ENCODE results near the gene ERCC1. TPM values are rescaled to one million over a fixed set of nuclear protein-coding genes. Genes with fewer than 3 reads are reported as not detected.

The ERCC1 gene
- total RNA-seq, 4 donors from 2014 or later, result 39.9 to 69.3 (median 52.5) TPM

- Histone ChIP-seq H3K36me3 (peaks cover 0 to 4% (median 0%) of the 10 kb centered on the region in 3 donors), H3K27me3 (peaks cover 0 to under 1% of the 10 kb centered on the region in 2 donors), H3K4me3 (no peak overlapping the region), H3K9me3 (no peaks in the 10 kb centered on the region), H3K4me1 (no peaks in the 10 kb centered on the region), H3K27ac (no peak overlapping the region)
- no peak for TF ChIP-seq CTCF (IDR thresholded peaks at IDR 0.05)
- no peak for TF ChIP-seq POLR2A (IDR thresholded peaks at IDR 0.05)
- no peak for DNase-seq
Measured at GRCh38 chr19:45391346-45391745, 32.4 kb downstream of the ERCC1 start.

- H3K36me3 ChIP-seq, result no peaks in the 10 kb centered on the region
- no peak for DNase-seq
- no peaks in the 10 kb centered on the region for H3K9me3 ChIP-seq
- H3K27me3 ChIP-seq, result peaks cover 0 to 17% of the 10 kb centered on the region in 2 donors
- no peak overlapping the region for H3K4me3 ChIP-seq
- H3K27ac ChIP-seq, result no peak overlapping the region
- TF ChIP-seq POLR2A (IDR thresholded peaks at IDR 0.05) (no peak), CTCF (IDR thresholded peaks at IDR 0.05) (no peak)
- no peaks in the 10 kb centered on the region for H3K4me1 ChIP-seq
Measured at GRCh38 chr19:45385392-45386221, 38.1 kb downstream of the ERCC1 start.

GRCh38 chr19:45382426-45382825 is 41.3 kb downstream of the ERCC1 start:
- TF ChIP-seq CTCF (IDR thresholded peaks at IDR 0.05), result no peak
- TF ChIP-seq POLR2A (IDR thresholded peaks at IDR 0.05), result no peak
- Histone ChIP-seq H3K4me1 (no peaks in the 10 kb centered on the region), H3K27ac (no peak overlapping the region), H3K9me3 (no peaks in the 10 kb centered on the region), H3K36me3 (no peaks in the 10 kb centered on the region), H3K4me3 (no peak overlapping the region), H3K27me3 (peaks cover 0 to 17% of the 10 kb centered on the region in 2 donors)
- DNase-seq, result no peak

- Histone ChIP-seq H3K36me3 (no peaks in the 10 kb centered on the region), H3K9me3 (no peaks in the 10 kb centered on the region), H3K27me3 (peaks cover 0 to 4% of the 10 kb centered on the region in 2 donors), H3K4me1 (no peaks in the 10 kb centered on the region), H3K4me3 (no peak overlapping the region), H3K27ac (no peak overlapping the region)
- TF ChIP-seq CTCF (IDR thresholded peaks at IDR 0.05) (no peak), POLR2A (IDR thresholded peaks at IDR 0.05) (no peak)
- DNase-seq, result no peak
Measured at GRCh38 chr19:45380107-45380506, 43.6 kb downstream of the ERCC1 start.

GRCh38 chr19:45376045-45376724 is 47.5 kb downstream of the ERCC1 start:
- DNase-seq, result no peak
- no peaks in the 10 kb centered on the region for H3K27me3 ChIP-seq
- H3K4me3 ChIP-seq, result no peak overlapping the region
- no peak overlapping the region for H3K27ac ChIP-seq
- no peaks in the 10 kb centered on the region for H3K36me3 ChIP-seq
- peaks cover 0 to 2% (median 0%) of the 10 kb centered on the region in 4 donors for H3K4me1 ChIP-seq
- H3K9me3 ChIP-seq, result no peaks in the 10 kb centered on the region
- TF ChIP-seq POLR2A (IDR thresholded peaks at IDR 0.05), result no peak
- no peak for TF ChIP-seq CTCF (IDR thresholded peaks at IDR 0.05)
